Measurements from ENCODE around the gene ID2.

The ID2 gene

GRCh38 chr2:8648441-8649213, 33.2 kb upstream of the ID2 start:
- no peak for DNase-seq

- DNase-seq: no peak
These were observed 32.1 kb upstream of the ID2 start for GRCh38 chr2:8649718-8650117.

GRCh38 chr2:8650256-8650655, 31.6 kb upstream of the ID2 start:
- DNase-seq: no peak

GRCh38 chr2:8652774-8653426, 29.0 kb upstream of the ID2 start:
- DNase-seq: no peak

GRCh38 chr2:8653485-8653884, 28.4 kb upstream of the ID2 start:
- no peak for DNase-seq

- DNase-seq: no peak
These were observed 27.8 kb upstream of the ID2 start for GRCh38 chr2:8654041-8654440.

GRCh38 chr2:8654483-8654882, 27.4 kb upstream of the ID2 start:
- no peak for DNase-seq

GRCh38 chr2:8656160-8656641, 25.7 kb upstream of the ID2 start:
- no peak for DNase-seq

GRCh38 chr2:8656811-8657210, 25.0 kb upstream of the ID2 start:
- DNase-seq: no peak

GRCh38 chr2:8657423-8658062, 24.3 kb upstream of the ID2 start:
- DNase-seq: no peak

- no peak for DNase-seq
These were observed 23.6 kb upstream of the ID2 start for GRCh38 chr2:8658064-8658862.

GRCh38 chr2:8659092-8659734, 22.6 kb upstream of the ID2 start:
- no peak for DNase-seq

GRCh38 chr2:8659735-8660492, 21.9 kb upstream of the ID2 start:
- no peak for DNase-seq

GRCh38 chr2:8661235-8661634, 20.6 kb upstream of the ID2 start:
- DNase-seq: no peak

GRCh38 chr2:8661736-8662135, 20.1 kb upstream of the ID2 start:
- DNase-seq: no peak

- DNase-seq: no peak
These were observed 19.5 kb upstream of the ID2 start for GRCh38 chr2:8662239-8662879.

- DNase-seq: no peak
These were observed 17.9 kb upstream of the ID2 start for GRCh38 chr2:8663997-8664396.

GRCh38 chr2:8666581-8666980, 15.3 kb upstream of the ID2 start:
- DNase-seq: no peak

GRCh38 chr2:8667896-8668512, 13.9 kb upstream of the ID2 start:
- no peak for DNase-seq

GRCh38 chr2:8669157-8669817, 12.6 kb upstream of the ID2 start:
- DNase-seq: no peak
